DND-41 (cell line): Measurements from ENCODE around the gene IL4R.

Source experiments
- ATAC-seq: fragments of 200-7000 bp; cut with Tn5 transposase; 3 replicates; pipeline ENCODE4 v1.9.1; 2021; ENCODE audit warnings: low read depth; ENCODE audit not compliant: insufficient read depth
- DNase-seq: peaks from one replicate; pipeline ENCODE4 v3.0.0-alpha.2; 2020
- H2AFZ ChIP-seq: 2 replicates; pipeline ENCODE4 v1.6.0; 2012; ENCODE audit warnings: low read depth, low read length
- H3K27ac ChIP-seq: 2 replicates; pipeline ENCODE4 v1.5.1; 2012; ENCODE audit warnings: low read length, inconsistent platforms
- H3K27me3 ChIP-seq: fragments of 200-600 bp; sonication (generic); 2 replicates; pipeline ENCODE4 v1.6.0; 2012; ENCODE audit warnings: low read length, mild to moderate bottlenecking, inconsistent platforms; ENCODE audit not compliant: insufficient read depth, poor library complexity
- H3K36me3 ChIP-seq: 2 replicates; pipeline ENCODE4 v1.5.1; 2012; ENCODE audit warnings: low read length, inconsistent platforms; ENCODE audit not compliant: insufficient read depth
- H3K4me1 ChIP-seq: 2 replicates; pipeline ENCODE4 v1.5.1; 2012; ENCODE audit warnings: mild to moderate bottlenecking, low read length; ENCODE audit not compliant: insufficient read depth
- H3K4me2 ChIP-seq: 2 replicates; pipeline ENCODE4 v1.6.0; 2012; ENCODE audit warnings: mild to moderate bottlenecking, moderate library complexity, low read length, inconsistent platforms; ENCODE audit not compliant: insufficient read depth
- H3K4me3 ChIP-seq, 2 experiments: fragments of 200-600 bp in 1 of 2; shearing (Covaris generic) in 1 of 2; 2 replicates each; pipeline ENCODE4 v1.5.1; 2012 to 2016; ENCODE audit warnings: inconsistent platforms in 2 of 2, low read length in 2 of 2, mild to moderate bottlenecking in 2 of 2, low read depth in 1 of 2, moderate library complexity in 1 of 2
- H3K79me2 ChIP-seq: 2 replicates; pipeline ENCODE4 v1.6.0; 2012; ENCODE audit warnings: low read length, inconsistent platforms; ENCODE audit not compliant: insufficient read depth
- H3K9ac ChIP-seq: 2 replicates; pipeline ENCODE4 v1.6.0; 2012; ENCODE audit warnings: low read depth, mild to moderate bottlenecking, inconsistent platforms, low read length, moderate library complexity
- H3K9me3 ChIP-seq: 2 replicates; pipeline ENCODE4 v1.5.1; 2012; ENCODE audit warnings: low read length, moderate library complexity, mild to moderate bottlenecking, inconsistent platforms; ENCODE audit not compliant: insufficient read depth, severe bottlenecking
- H4K20me1 ChIP-seq: 2 replicates; pipeline ENCODE4 v1.6.0; 2012; ENCODE audit warnings: low read length; ENCODE audit not compliant: insufficient read depth
- CTCF ChIP-seq: IDR thresholded peaks from 2 replicates; pipeline ENCODE4 v1.5.1; 2012; ENCODE audit warnings: borderline replicate concordance, low read length, moderate library complexity, mild to moderate bottlenecking; ENCODE audit not compliant: poor library complexity, severe bottlenecking; ENCODE audit errors: extremely low read depth
- EZH2 ChIP-seq: IDR thresholded peaks from 3 replicates; pipeline ENCODE4 v1.6.1; 2012; ENCODE audit warnings: borderline replicate concordance, low read depth, mild to moderate bottlenecking, moderate library complexity, low read length, inconsistent platforms; ENCODE audit not compliant: severe bottlenecking

IL4R gene

GRCh38 chr16:27364493-27365141, 50.8 kb downstream of the IL4R start:
- Histone ChIP-seq H3K79me2 (no peaks in the 10 kb centered on the region), H3K9me3 (no peaks in the 10 kb centered on the region), H3K4me1 (peaks cover 38% of the 10 kb centered on the region), H3K9ac (no peak overlapping the region), H3K27me3 (no peaks in the 10 kb centered on the region), H3K36me3 (peaks cover 41% of the 10 kb centered on the region), H2AFZ (no peak overlapping the region), H3K4me3 (no peak overlapping the region), H4K20me1 (no peaks in the 10 kb centered on the region), H3K4me2 (no peak overlapping the region), H3K27ac (peak overlapping the region; percentile 40)
- no peak for TF ChIP-seq EZH2
- no peak for TF ChIP-seq CTCF
- DNase-seq: no peak
- no peak for ATAC-seq

- TF ChIP-seq EZH2: no peak
- no peak for TF ChIP-seq CTCF
- no peak overlapping the region for H3K9ac ChIP-seq
- ATAC-seq (no peak), DNase-seq (no peak)
- H2AFZ ChIP-seq: no peak overlapping the region
- H3K27me3 ChIP-seq: no peaks in the 10 kb centered on the region
- no peaks in the 10 kb centered on the region for H3K9me3 ChIP-seq
- H3K27ac ChIP-seq: peak overlapping the region; percentile 95
- no peaks in the 10 kb centered on the region for H4K20me1 ChIP-seq
- H3K4me1 ChIP-seq: peaks cover 38% of the 10 kb centered on the region
- H3K4me2 ChIP-seq: no peak overlapping the region
- no peak overlapping the region for H3K4me3 ChIP-seq
- H3K79me2 ChIP-seq: no peaks in the 10 kb centered on the region
- H3K36me3 ChIP-seq: peaks cover 37% of the 10 kb centered on the region
Measured at GRCh38 chr16:27365142-27366089, 51.6 kb downstream of the IL4R start.

GRCh38 chr16:27366687-27367460, 53.1 kb downstream of the IL4R start:
- peaks cover 23% of the 10 kb centered on the region for H3K36me3 ChIP-seq
- no peaks in the 10 kb centered on the region for H4K20me1 ChIP-seq
- H3K27me3 ChIP-seq: no peaks in the 10 kb centered on the region
- H3K79me2 ChIP-seq: no peaks in the 10 kb centered on the region
- peak overlapping the region in 1 of 2 experiments; percentile 39; a peak in 1 of 4 replicates for H3K4me3 ChIP-seq
- H3K4me2 ChIP-seq: peak overlapping the region; percentile 60
- peak; percentile 25 for DNase-seq
- H3K9me3 ChIP-seq: no peaks in the 10 kb centered on the region
- peak overlapping the region; percentile 41; the same call in 1 of the 2 replicates for H2AFZ ChIP-seq
- TF ChIP-seq CTCF (no peak), EZH2 (no peak)
- peak overlapping the region; percentile 95 for H3K27ac ChIP-seq
- peaks cover 41% of the 10 kb centered on the region for H3K4me1 ChIP-seq
- H3K9ac ChIP-seq: peak overlapping the region; percentile 64
- ATAC-seq: peak; percentile 30
